SK-N-SH (cell line): ENCODE results near the gene CAPN10. TPM values are rescaled to one million over a fixed set of nuclear protein-coding genes. Genes with fewer than 3 reads are reported as not detected.

ENCODE experiments used
- CTCF ChIA-PET: fragments of 300-600, 350-600 bp; formaldehyde crosslinking; extraction: SDS; loops from one replicate; lab custom pipeline; 2021; lab: Yijun Ruan, JAX
- POLR2A ChIA-PET: fragments of 350-600 bp; sonication (Branson Sonifier 250); formaldehyde crosslinking; extraction: SDS; loops from one replicate; lab custom pipeline; 2020; ENCODE audit warnings: antibody characterized with exemption, inconsistent platforms; lab: Yijun Ruan, JAX
- DNase-seq: peaks from one replicate; pipeline ENCODE4 v3.0.0; 2012
- H2AFZ ChIP-seq: fragments of 200-600 bp; sonication (generic); 2 replicates; pipeline ENCODE4 v1.8.1; 2016; ENCODE audit warnings: antibody characterized with exemption, mild to moderate bottlenecking, low read depth
- H3F3A ChIP-seq: fragments of 200-600 bp; sonication (generic); replicated peaks from 2 replicates; pipeline ENCODE3; 2016; ENCODE audit warnings: antibody characterized with exemption, mild to moderate bottlenecking; ENCODE audit not compliant: insufficient read depth
- H3K27ac ChIP-seq, 2 experiments: fragments of 200-500 bp in 1 of 2; fragments of 200-600 bp in 1 of 2; sonication (Bioruptor generic) in 1 of 2; sonication (generic), shearing (Covaris generic) in 1 of 2; 2 replicates each; pipeline versions ENCODE4 v1.5.1 to v1.6.1; 2014 to 2016; ENCODE audit warnings: low read depth in 2 of 2, inconsistent platforms in 1 of 2, low read length in 1 of 2, mild to moderate bottlenecking in 1 of 2, mixed read lengths in 1 of 2
- H3K27me3 ChIP-seq: fragments of 200-600 bp; sonication (generic), shearing (Covaris generic); 2 replicates; pipeline ENCODE4 v1.6.1; 2016; ENCODE audit warnings: mixed run types; ENCODE audit not compliant: insufficient read depth
- H3K36me3 ChIP-seq, 2 experiments: fragments of 200-500 bp in 1 of 2; fragments of 200-600 bp in 1 of 2; sonication (Bioruptor generic) in 1 of 2; sonication (generic) in 1 of 2; replicated peaks in 1 of 2; 2 replicates each; pipeline versions ENCODE3 to v1.5.1; 2014 to 2016; ENCODE audit warnings: low read length in 1 of 2, mild to moderate bottlenecking in 1 of 2; ENCODE audit not compliant: insufficient read depth in 2 of 2, control insufficient read depth in 1 of 2
- H3K4me1 ChIP-seq, 2 experiments: fragments of 200-500 bp in 1 of 2; fragments of 200-600 bp in 1 of 2; sonication (Bioruptor generic) in 1 of 2; sonication (generic), shearing (Covaris generic) in 1 of 2; 2 replicates each; pipeline versions ENCODE4 v1.5.1 to v1.6.1; 2014 to 2016; ENCODE audit warnings: low read depth in 1 of 2, low read length in 1 of 2, mixed run types in 1 of 2; ENCODE audit not compliant: insufficient read depth in 2 of 2, control insufficient read depth in 1 of 2
- H3K4me2 ChIP-seq: fragments of 200-600 bp; sonication (generic), shearing (Covaris generic); 2 replicates; pipeline ENCODE4 v1.6.1; 2017; ENCODE audit warnings: mixed run types
- H3K4me3 ChIP-seq, 2 experiments: fragments of 200-500 bp in 1 of 2; fragments of 200-600 bp in 1 of 2; sonication (Bioruptor generic) in 1 of 2; sonication (generic), shearing (Covaris generic) in 1 of 2; 2 replicates each; pipeline versions ENCODE4 v1.5.1 to v1.8.1; 2014 to 2016; ENCODE audit warnings: low read depth in 2 of 2, inconsistent platforms in 1 of 2, low read length in 1 of 2, mild to moderate bottlenecking in 1 of 2, mixed read lengths in 1 of 2, moderate library complexity in 1 of 2
- H3K79me2 ChIP-seq: fragments of 200-600 bp; sonication (generic); 2 replicates; pipeline ENCODE4 v1.8.1; 2017; ENCODE audit warnings: mild to moderate bottlenecking; ENCODE audit not compliant: insufficient read depth
- H3K9ac ChIP-seq: fragments of 200-600 bp; sonication (generic); 2 replicates; pipeline ENCODE4 v1.6.1; 2017; ENCODE audit warnings: mixed run types
- H3K9me2 ChIP-seq: fragments of 200-600 bp; sonication (generic); 2 replicates; pipeline ENCODE4 v1.6.1; 2017; ENCODE audit warnings: mixed run types
- H3K9me3 ChIP-seq: fragments of 200-600 bp; sonication (generic); 2 replicates; pipeline ENCODE4 v1.6.1; 2017; ENCODE audit warnings: mixed run types, mild to moderate bottlenecking, moderate library complexity
- H4K20me1 ChIP-seq: fragments of 200-600 bp; sonication (generic); 2 replicates; pipeline ENCODE4 v1.6.1; 2017; ENCODE audit warnings: mild to moderate bottlenecking, mixed run types; ENCODE audit not compliant: insufficient read depth
- EZH2phosphoT487 ChIP-seq: fragments of 200-600 bp; sonication (generic); IDR thresholded peaks from 2 replicates; pipeline ENCODE4 v1.6.1; 2017; ENCODE audit warnings: low read depth, mixed run types, mild to moderate bottlenecking, antibody characterized with exemption, moderate library complexity, borderline replicate concordance
- FOSL2 ChIP-seq: IDR thresholded peaks from 2 replicates; pipeline ENCODE4 v1.4.0; 2012; ENCODE audit warnings: low read depth, mild to moderate bottlenecking, moderate library complexity, borderline replicate concordance
- FOXJ3 ChIP-seq: sonication (generic); formaldehyde crosslinking; IDR thresholded peaks from 2 replicates; pipeline ENCODE4 v1.5.1; 2020; ENCODE audit warnings: mild to moderate bottlenecking, missing genetic modification reagents
- FOXM1 ChIP-seq: IDR thresholded peaks from 2 replicates; pipeline ENCODE4 v1.4.0; 2012; ENCODE audit warnings: low read depth, mild to moderate bottlenecking
- GATA2 ChIP-seq: sonication (generic); formaldehyde crosslinking; IDR thresholded peaks from 2 replicates; pipeline ENCODE4 v1.5.0; 2020; ENCODE audit warnings: mild to moderate bottlenecking, missing genetic modification reagents
- JUND ChIP-seq: IDR thresholded peaks from 2 replicates; pipeline ENCODE4 v1.4.0; 2012
- MEF2A ChIP-seq: IDR thresholded peaks from 2 replicates; pipeline ENCODE4 v1.4.0; 2012; ENCODE audit warnings: low read depth, borderline replicate concordance
- NRF1 ChIP-seq: IDR thresholded peaks from 2 replicates; pipeline ENCODE4 v1.6.1; 2012; ENCODE audit warnings: low read depth, mild to moderate bottlenecking, low read length
- RCOR1 ChIP-seq: fragments of 150-350 bp; IDR thresholded peaks from 2 replicates; pipeline ENCODE4 v1.6.1; 2017; ENCODE audit warnings: antibody characterized with exemption, low read length
- TAF1 ChIP-seq: IDR thresholded peaks from 2 replicates; pipeline ENCODE4 v1.6.1; 2012; ENCODE audit warnings: low read depth, mild to moderate bottlenecking, low read length, moderate library complexity, borderline replicate concordance
- TCF12 ChIP-seq: IDR thresholded peaks from 2 replicates; pipeline ENCODE4 v1.4.0; 2012
- WGBS: methylation state at CpG from one replicate; pipeline ENCODE4 v1.1.6; 2017; ENCODE audit warnings: low lambda C conversion rate; 5-methylcytosine and 5-hydroxymethylcytosine counted together
- polyA plus RNA-seq, 3 experiments: library from polyadenylated mRNA; depleted of rRNA; stranded (reverse); fragments of >200 nt; gene quantifications; 2 replicates each; pipeline ENCODE4 v1.2.3, GENCODE V29; 2012
- TF ChIP-seq, protein P1 (sequence below): IDR thresholded peaks from 2 replicates; pipeline ENCODE4; 2012
- TF ChIP-seq, protein P2 (sequence below): fragments of 200-600 bp; sonication (generic); IDR thresholded peaks from 2 replicates; pipeline ENCODE4 v1.6.1; 2017; ENCODE audit warnings: antibody characterized with exemption, mild to moderate bottlenecking, moderate library complexity

CAPN10 gene
- polyA plus RNA-seq, 1 of the 3 experiments (the other 2 are of a cell fraction) = 24.0 TPM

DNA sequence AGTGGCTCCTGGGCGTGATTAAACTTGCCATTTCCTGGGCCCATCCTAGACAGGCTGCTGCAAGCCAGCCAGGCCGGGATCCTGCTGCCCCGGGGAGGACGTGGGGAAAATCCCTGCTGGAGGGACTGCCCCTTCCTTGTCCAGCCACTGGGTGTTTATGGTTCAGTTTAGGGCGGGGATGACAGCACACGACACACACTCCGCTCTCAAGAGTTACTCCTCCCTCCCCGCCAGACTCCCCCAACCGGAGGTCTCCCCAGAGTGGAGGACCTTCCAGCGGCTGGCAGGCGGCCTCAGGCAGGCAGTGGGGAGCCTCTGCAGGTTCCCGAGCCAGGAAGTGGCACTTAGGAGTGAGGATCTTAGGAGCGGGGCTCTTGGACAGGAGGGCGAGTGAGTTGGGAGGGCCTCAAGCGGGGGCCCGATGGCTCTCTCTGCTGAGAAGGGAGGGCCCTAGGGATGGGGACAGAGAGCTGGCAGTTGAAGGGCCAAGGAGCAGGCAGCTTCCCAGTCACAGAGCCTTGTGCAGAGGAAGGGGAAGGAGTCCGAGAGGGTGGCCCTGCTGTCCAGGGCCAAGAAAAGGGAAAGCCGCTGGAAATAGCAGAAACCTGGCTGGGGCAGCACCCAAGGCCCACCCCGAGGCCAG is 33.1 kb downstream of the CAPN10 start (continued):
- TF ChIP-seq, protein P1, sequence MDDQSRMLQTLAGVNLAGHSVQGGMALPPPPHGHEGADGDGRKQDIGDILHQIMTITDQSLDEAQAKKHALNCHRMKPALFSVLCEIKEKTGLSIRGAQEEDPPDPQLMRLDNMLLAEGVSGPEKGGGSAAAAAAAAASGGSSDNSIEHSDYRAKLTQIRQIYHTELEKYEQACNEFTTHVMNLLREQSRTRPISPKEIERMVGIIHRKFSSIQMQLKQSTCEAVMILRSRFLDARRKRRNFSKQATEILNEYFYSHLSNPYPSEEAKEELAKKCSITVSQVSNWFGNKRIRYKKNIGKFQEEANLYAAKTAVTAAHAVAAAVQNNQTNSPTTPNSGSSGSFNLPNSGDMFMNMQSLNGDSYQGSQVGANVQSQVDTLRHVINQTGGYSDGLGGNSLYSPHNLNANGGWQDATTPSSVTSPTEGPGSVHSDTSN = no peak
- no peak for TF ChIP-seq FOXJ3 (CRISPR knock-in tag)
- no peak for TF ChIP-seq TCF12
- no peak for TF ChIP-seq FOXM1
- TF ChIP-seq, all 33 proteins: peak for 0

DNA sequence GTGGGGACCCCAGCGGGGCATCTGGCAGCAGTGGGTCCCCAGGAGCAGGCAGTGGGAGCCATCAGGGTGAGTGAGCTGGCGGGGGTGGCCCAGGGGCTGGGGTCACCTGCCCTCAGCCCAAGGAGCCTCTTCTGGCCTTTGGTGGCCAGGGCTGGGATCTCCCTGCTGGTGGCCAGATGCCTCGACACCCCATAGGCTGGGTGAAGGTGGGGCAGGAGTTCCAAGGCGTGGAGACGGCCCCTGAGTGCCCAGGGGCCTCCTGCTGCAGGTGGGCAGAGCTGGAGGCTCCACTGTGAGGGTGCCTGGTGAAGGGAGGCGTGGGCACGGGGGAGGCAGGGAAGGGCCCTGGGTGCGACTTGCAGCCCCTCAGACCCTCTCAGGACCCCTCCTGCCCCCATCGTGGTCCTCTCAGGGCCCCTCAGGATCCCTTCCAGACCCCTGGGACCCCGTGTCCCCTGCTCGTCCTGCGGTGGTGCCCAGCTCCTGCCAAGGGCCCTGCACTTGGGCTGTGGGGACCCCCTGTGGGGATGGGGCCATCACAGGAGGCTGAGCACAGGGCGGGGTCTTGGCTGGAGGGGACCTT is 33.7 kb downstream of the CAPN10 start:
- Histone ChIP-seq H3F3A (no peaks in the 10 kb centered on the region), H3K9ac (no peak overlapping the region), H3K36me3 (no peaks in the 10 kb centered on the region), H3K27ac (no peak overlapping the region), H3K4me3 (no peak overlapping the region), H4K20me1 (no peaks in the 10 kb centered on the region), H3K27me3 (no peaks in the 10 kb centered on the region), H3K9me3 (no peaks in the 10 kb centered on the region), H3K9me2 (no peaks in the 10 kb centered on the region), H3K4me1 (peaks cover 0 to 36% of the 10 kb centered on the region in 2 experiments; a peak in 2 of 4 replicates), H3K4me2 (no peak overlapping the region), H3K79me2 (no peaks in the 10 kb centered on the region), H2AFZ (no peak overlapping the region)
- ChIA-PET CTCF (interaction anchor here (1.3 kb wide), 1 partner anchor 220 kb away, joined by 4 read pairs; no protein-coding TSS in a partner anchor), POLR2A (no interaction called here)
- DNase-seq = no peak
- 10% methylated on average over 2 of the region's 13 CpGs for WGBS
- no peak for TF ChIP-seq GATA2 (CRISPR knock-in tag)

DNA sequence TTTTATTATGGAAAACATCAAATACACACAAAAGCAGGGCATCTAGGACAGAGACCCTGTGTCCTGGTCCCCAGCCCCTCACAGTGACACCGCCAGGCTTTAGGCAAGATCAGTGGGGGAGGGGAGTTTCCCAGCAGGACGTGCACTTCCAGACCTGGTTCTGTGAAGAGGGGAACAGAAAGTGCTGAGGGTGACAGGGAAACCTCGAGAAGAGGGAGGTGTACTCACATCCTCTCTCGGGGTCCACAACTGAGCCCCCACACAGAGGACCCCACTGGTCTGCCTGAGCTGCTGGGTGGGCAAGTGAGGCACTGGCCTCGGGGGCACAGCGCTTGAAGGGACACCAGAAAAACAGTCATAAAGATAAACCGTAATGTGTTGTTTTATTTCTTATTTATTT is 34.3 kb downstream of the CAPN10 start:
- Histone ChIP-seq H4K20me1 (no peaks in the 10 kb centered on the region), H3K4me1 (peaks cover 0 to 31% of the 10 kb centered on the region in 2 experiments; a peak in 1 of 4 replicates), H3K4me2 (no peak overlapping the region), H2AFZ (no peak overlapping the region), H3K9ac (no peak overlapping the region), H3K9me2 (no peaks in the 10 kb centered on the region), H3K79me2 (no peaks in the 10 kb centered on the region), H3K27me3 (no peaks in the 10 kb centered on the region), H3F3A (no peaks in the 10 kb centered on the region), H3K36me3 (no peaks in the 10 kb centered on the region), H3K27ac (no peak overlapping the region), H3K4me3 (no peak overlapping the region), H3K9me3 (no peaks in the 10 kb centered on the region)
- ChIA-PET POLR2A (no interaction called here), CTCF (interaction anchor here (1.3 kb wide), 1 partner anchor 219 kb away, joined by 4 read pairs; no protein-coding TSS in a partner anchor)
- TF ChIP-seq NRF1 (no peak), RCOR1 (no peak), EZH2phosphoT487 (no peak), FOSL2 (no peak), MEF2A (no peak), TAF1 (no peak), JUND (no peak), GATA2 (CRISPR knock-in tag) (no peak)
- TF ChIP-seq, protein P2, sequence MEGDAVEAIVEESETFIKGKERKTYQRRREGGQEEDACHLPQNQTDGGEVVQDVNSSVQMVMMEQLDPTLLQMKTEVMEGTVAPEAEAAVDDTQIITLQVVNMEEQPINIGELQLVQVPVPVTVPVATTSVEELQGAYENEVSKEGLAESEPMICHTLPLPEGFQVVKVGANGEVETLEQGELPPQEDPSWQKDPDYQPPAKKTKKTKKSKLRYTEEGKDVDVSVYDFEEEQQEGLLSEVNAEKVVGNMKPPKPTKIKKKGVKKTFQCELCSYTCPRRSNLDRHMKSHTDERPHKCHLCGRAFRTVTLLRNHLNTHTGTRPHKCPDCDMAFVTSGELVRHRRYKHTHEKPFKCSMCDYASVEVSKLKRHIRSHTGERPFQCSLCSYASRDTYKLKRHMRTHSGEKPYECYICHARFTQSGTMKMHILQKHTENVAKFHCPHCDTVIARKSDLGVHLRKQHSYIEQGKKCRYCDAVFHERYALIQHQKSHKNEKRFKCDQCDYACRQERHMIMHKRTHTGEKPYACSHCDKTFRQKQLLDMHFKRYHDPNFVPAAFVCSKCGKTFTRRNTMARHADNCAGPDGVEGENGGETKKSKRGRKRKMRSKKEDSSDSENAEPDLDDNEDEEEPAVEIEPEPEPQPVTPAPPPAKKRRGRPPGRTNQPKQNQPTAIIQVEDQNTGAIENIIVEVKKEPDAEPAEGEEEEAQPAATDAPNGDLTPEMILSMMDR = no peak
- WGBS = 85% methylated on average over 4 of the region's 7 CpGs
- DNase-seq = no peak
